Stimulated activated CD4-positive, alpha-beta T cell treated with anti-CD3 and anti-CD28 coated beads, Interleukin-12 subunit alpha, Interleukin-12 subunit beta, amount 100 ng/mL, for 4 hours (primary cell): ENCODE results near the gene OAS1.

Experiments
- DNase-seq: peaks from one replicate; pipeline ENCODE4 v3.0.0-alpha.2; 2020

Gene OAS1

GRCh38 chr12:112906712-112907414 lies at the start of gene OAS1:
TSS of gene OAS1 (plus strand) at chr12:112906962. CDS start at chr12:112907040, 78 bp downstream.
- DNase-seq: no peak

GRCh38 chr12:112859291-112859690 lies 47.5 kb upstream of the OAS1 start:
- DNase-seq: no peak

- DNase-seq: no peak
These were observed 46.6 kb upstream of the OAS1 start for GRCh38 chr12:112860181-112860580.

- no peak for DNase-seq
These were observed 45.5 kb upstream of the OAS1 start for GRCh38 chr12:112861284-112861683.

- no peak for DNase-seq
These were observed 44.0 kb upstream of the OAS1 start for GRCh38 chr12:112862636-112863290.

GRCh38 chr12:112868459-112869041 lies 38.2 kb upstream of the OAS1 start:
- DNase-seq: no peak

- no peak for DNase-seq
These were observed 37.7 kb upstream of the OAS1 start for GRCh38 chr12:112869091-112869490.

- DNase-seq: no peak
These were observed 37.0 kb upstream of the OAS1 start for GRCh38 chr12:112869778-112870177.

- DNase-seq: no peak
These were observed 36.3 kb upstream of the OAS1 start for GRCh38 chr12:112870267-112870980.

- no peak for DNase-seq
These were observed 31.2 kb upstream of the OAS1 start for GRCh38 chr12:112875608-112876007.

GRCh38 chr12:112876506-112876905 lies 30.3 kb upstream of the OAS1 start:
- DNase-seq: no peak

- DNase-seq: no peak
These were observed 29.8 kb upstream of the OAS1 start for GRCh38 chr12:112877006-112877405.

GRCh38 chr12:112878488-112878887 lies 28.3 kb upstream of the OAS1 start:
- no peak for DNase-seq

- no peak for DNase-seq
These were observed 27.5 kb upstream of the OAS1 start for GRCh38 chr12:112879191-112879705.

- DNase-seq: no peak
These were observed 25.2 kb upstream of the OAS1 start for GRCh38 chr12:112881602-112882001.

- no peak for DNase-seq
These were observed 21.5 kb upstream of the OAS1 start for GRCh38 chr12:112885236-112885635.

GRCh38 chr12:112887550-112887949 lies 19.2 kb upstream of the OAS1 start:
- no peak for DNase-seq

- no peak for DNase-seq
These were observed 15.4 kb upstream of the OAS1 start for GRCh38 chr12:112891093-112892024.

- no peak for DNase-seq
These were observed 13.9 kb upstream of the OAS1 start for GRCh38 chr12:112892856-112893255.

- DNase-seq: no peak
These were observed 12.6 kb upstream of the OAS1 start for GRCh38 chr12:112894128-112894527.

GRCh38 chr12:112898380-112898779 lies 8.4 kb upstream of the OAS1 start:
- no peak for DNase-seq
